Esophagus (tissue), 2 donors: ENCODE results near the gene SLC19A1. TPM values are rescaled to one million over a fixed set of nuclear protein-coding genes. Genes with fewer than 3 reads are reported as not detected.
A peak's percentile ranks its signal among the peaks of the same experiment; 100 is the strongest.

Source experiments
- H3K27ac ChIP-seq, 2 donors: one replicate each; pipeline ENCODE4 v1.5.1; 2013; ENCODE audit warnings: low read depth in 2 of 2, mild to moderate bottlenecking in 2 of 2, inconsistent platforms in 1 of 2, low read length in 1 of 2, moderate library complexity in 1 of 2
- H3K27me3 ChIP-seq, 2 donors: one replicate each; pipeline ENCODE4 v1.6.1; 2013; ENCODE audit warnings: low read length in 2 of 2, control low read depth in 1 of 2, mild to moderate bottlenecking in 1 of 2; ENCODE audit not compliant: insufficient read depth in 2 of 2, control insufficient read depth in 1 of 2
- H3K36me3 ChIP-seq, 2 donors: one replicate each; pipeline ENCODE4 v1.6.1; 2013; ENCODE audit warnings: low read length in 1 of 2; ENCODE audit not compliant: control insufficient read depth in 2 of 2, insufficient read depth in 2 of 2
- H3K4me1 ChIP-seq, 2 donors: one replicate each; pipeline ENCODE4 v1.6.1; 2013; ENCODE audit warnings: low read length in 1 of 2; ENCODE audit not compliant: control insufficient read depth in 2 of 2, insufficient read depth in 2 of 2
- H3K4me3 ChIP-seq, 2 donors: one replicate each; pipeline ENCODE4 v1.5.1; 2013; ENCODE audit warnings: low read length in 2 of 2, mild to moderate bottlenecking in 2 of 2, low read depth in 1 of 2, moderate library complexity in 1 of 2
- H3K9me3 ChIP-seq, 2 donors: one replicate each; pipeline ENCODE4 v1.6.1; 2013; ENCODE audit warnings: mild to moderate bottlenecking in 2 of 2, low read depth in 1 of 2, low read length in 1 of 2, moderate library complexity in 1 of 2; ENCODE audit not compliant: control insufficient read depth in 2 of 2, insufficient read depth in 1 of 2
- WGBS, 2 donors: extraction: QIAGEN DNeasy Blood & Tissue Kit; methylation state at CpG; one replicate each; pipeline ENCODE4 v1.1.7; 2013; 5-methylcytosine and 5-hydroxymethylcytosine counted together
- polyA plus RNA-seq, 2 donors: library from polyadenylated mRNA; stranded (reverse); fragments of 200-250 nt; gene quantifications; one replicate each; pipeline ENCODE4 v1.2.3, GENCODE V29; 2013
- donor health status: healthy with polysubstance abuse.
- donor health status: Bipolar disorder and iron deficiency.

SLC19A1 gene
- polyA plus RNA-seq, 2 donors: 3.1 to 3.5 TPM

- H3K4me1 ChIP-seq: no peaks in the 10 kb centered on the region
- no peak overlapping the region for H3K4me3 ChIP-seq
- peaks cover 0 to 11% of the 10 kb centered on the region in 2 donors for H3K36me3 ChIP-seq
- H3K9me3 ChIP-seq: peaks cover 0 to 2% of the 10 kb centered on the region in 2 donors
- WGBS, 2 donors: 93 to 95% methylated on average over 4 of the region's 4 CpGs
- H3K27me3 ChIP-seq: no peaks in the 10 kb centered on the region
- no peak overlapping the region for H3K27ac ChIP-seq
Measured at GRCh38 chr21:45519182-45519581, 23.1 kb downstream of the SLC19A1 start.

DNA sequence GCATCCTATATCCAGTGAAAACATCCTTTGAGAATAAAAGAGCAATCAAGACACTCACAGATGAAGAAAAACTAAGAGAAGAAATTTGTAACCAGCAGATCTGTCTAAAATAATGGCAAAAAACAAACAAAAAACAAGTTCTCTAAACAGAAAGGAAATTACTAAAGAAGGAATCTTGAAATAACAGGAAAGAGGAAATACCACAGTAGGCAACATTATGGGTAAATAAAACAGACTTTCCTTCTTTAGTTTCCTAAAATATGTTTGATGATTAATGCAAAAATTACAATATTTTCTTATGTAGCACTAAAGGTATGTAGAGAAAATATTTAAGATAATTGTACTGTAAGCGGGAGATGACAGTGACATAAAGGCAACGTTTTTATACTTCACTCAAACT, 23.5 kb downstream of the SLC19A1 start:
- no peaks in the 10 kb centered on the region for H3K27me3 ChIP-seq
- H3K36me3 ChIP-seq: peaks cover 0 to 12% of the 10 kb centered on the region in 2 donors
- no peak overlapping the region for H3K4me3 ChIP-seq
- H3K9me3 ChIP-seq: peaks cover 0 to 2% of the 10 kb centered on the region in 2 donors
- no peak overlapping the region for H3K27ac ChIP-seq
- peaks cover 0 to 2% of the 10 kb centered on the region in 2 donors for H3K4me1 ChIP-seq
- 87 to 91% methylated on average over 2 of the region's 2 CpGs for WGBS, 2 donors

DNA sequence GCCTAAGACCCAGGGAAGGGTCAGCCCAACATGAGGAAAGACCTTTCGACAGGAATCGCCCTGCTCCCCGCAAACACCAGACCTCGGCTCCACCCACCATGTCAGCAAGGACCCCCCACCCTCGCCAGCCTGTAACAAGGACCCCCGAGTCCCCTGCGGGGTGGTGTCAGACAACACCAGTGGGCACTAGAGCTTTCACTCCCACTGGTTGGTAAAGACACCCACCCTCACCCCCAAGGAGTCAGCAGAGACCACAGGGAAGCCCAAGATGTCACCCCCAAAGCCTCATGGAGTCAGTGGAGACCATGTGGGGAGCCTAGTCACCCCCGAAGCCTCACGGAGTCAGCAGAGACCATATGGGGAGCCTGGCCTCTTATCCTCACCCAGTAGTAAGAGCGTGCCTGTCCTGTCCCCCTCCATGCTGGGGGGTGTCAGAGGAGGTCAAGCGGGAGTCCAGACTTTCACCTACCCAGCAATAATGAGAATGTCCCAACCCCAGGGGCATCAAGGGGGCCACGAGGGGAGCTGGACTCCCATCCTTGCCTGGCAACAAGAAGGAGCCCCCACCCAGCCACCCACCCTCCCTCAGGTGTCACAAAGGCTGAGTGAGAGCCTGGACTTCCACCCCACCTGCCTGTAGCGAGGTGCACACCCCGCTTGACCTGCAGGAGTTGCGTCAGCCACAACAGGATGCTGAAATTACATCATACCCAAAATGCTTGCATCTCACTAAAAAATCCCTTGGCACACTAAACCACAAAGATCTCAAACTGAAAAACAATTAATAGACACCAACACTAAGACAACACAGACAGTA, 24.8 kb downstream of the SLC19A1 start:
- 92 to 94% methylated on average over 15 of the region's 15 CpGs for WGBS, 2 donors
- H3K27ac ChIP-seq: no peak overlapping the region
- H3K4me1 ChIP-seq: peaks cover 5 to 7% of the 10 kb centered on the region in 2 donors
- H3K36me3 ChIP-seq: peaks cover 0 to 14% of the 10 kb centered on the region in 2 donors
- peaks cover 0 to 2% of the 10 kb centered on the region in 2 donors for H3K9me3 ChIP-seq
- H3K27me3 ChIP-seq: no peaks in the 10 kb centered on the region
- H3K4me3 ChIP-seq: no peak overlapping the region

DNA sequence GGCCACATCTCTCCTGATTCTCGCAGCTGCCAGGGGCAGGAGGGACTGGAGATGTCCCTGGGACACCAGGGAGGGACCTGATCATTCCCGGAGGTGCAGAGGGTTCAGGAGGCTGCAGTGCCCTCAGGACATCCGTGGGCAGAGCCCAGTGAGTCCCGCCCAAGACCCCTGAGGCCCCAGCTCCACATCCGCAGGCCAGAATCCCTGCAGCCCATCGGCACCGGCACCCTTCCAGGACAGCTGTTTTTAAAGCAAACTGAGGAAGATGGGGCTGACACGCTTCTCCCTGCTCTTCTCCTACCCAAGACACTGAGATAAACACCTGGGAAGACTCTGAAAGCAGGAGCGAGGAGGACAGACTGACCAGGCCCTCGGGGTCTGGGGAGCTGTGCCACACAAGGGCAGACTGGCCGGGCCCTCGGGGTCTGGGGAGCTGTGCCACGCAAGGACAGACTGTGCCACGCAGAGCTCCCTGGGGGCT, 25.5 kb downstream of the SLC19A1 start:
- H3K27ac ChIP-seq: no peak overlapping the region

DNA sequence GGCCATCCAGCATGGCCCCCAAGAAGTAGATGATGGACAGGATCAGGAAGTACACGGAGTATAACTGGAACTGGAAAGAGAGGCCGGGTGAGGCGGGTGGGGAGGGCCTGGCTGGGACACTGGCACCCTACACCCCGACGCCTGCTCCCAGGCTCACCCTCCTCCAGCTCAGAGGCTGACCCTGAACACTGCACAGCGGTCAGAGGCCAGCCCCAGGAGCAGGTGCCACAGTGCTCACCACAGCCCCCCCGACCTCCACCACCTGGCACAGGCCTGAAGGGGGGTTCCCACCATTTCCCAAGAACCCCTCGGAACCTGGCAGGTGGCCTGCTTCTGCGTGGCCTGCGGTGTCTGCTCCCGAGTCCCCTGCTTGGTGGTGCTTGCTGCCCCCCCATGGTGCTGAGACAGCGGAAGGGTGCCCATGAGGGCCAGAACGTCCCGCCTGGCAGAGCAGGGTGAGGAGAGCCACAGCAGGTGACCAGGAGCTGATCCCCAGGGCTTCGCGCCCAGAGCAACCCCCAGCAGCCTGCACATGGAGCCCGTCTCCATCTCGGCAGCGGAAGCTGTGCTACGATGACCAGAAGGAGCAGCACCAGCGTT, 26.1 kb downstream of the SLC19A1 start:
- WGBS, 2 donors: 87 to 94% methylated on average over 19 to 21 of the region's 21 CpGs
- Histone ChIP-seq H3K27me3 (no peaks in the 10 kb centered on the region), H3K4me1 (peaks cover 5 to 7% of the 10 kb centered on the region in 2 donors), H3K27ac (no peak overlapping the region), H3K9me3 (no peaks in the 10 kb centered on the region), H3K4me3 (no peak overlapping the region), H3K36me3 (peaks cover 0 to 18% of the 10 kb centered on the region in 2 donors)

More for the DNA sequence above, 25.5 kb downstream of the SLC19A1 start:
- Histone ChIP-seq H3K36me3 (peaks cover 0 to 16% of the 10 kb centered on the region in 2 donors), H3K4me3 (no peak overlapping the region), H3K4me1 (peaks cover 5 to 7% of the 10 kb centered on the region in 2 donors), H3K27me3 (no peaks in the 10 kb centered on the region), H3K9me3 (no peaks in the 10 kb centered on the region)
- 89 to 92% methylated on average over 14 of the region's 14 CpGs for WGBS, 2 donors

- Histone ChIP-seq H3K36me3 (peaks cover 0 to 18% of the 10 kb centered on the region in 2 donors), H3K4me1 (peaks cover 5 to 7% of the 10 kb centered on the region in 2 donors), H3K27me3 (no peaks in the 10 kb centered on the region), H3K4me3 (no peak overlapping the region), H3K27ac (no peak overlapping the region), H3K9me3 (no peaks in the 10 kb centered on the region)
- 91 to 95% methylated on average over 31 of the region's 31 CpGs for WGBS, 2 donors
Measured at GRCh38 chr21:45515241-45516061, 26.8 kb downstream of the SLC19A1 start.

DNA sequence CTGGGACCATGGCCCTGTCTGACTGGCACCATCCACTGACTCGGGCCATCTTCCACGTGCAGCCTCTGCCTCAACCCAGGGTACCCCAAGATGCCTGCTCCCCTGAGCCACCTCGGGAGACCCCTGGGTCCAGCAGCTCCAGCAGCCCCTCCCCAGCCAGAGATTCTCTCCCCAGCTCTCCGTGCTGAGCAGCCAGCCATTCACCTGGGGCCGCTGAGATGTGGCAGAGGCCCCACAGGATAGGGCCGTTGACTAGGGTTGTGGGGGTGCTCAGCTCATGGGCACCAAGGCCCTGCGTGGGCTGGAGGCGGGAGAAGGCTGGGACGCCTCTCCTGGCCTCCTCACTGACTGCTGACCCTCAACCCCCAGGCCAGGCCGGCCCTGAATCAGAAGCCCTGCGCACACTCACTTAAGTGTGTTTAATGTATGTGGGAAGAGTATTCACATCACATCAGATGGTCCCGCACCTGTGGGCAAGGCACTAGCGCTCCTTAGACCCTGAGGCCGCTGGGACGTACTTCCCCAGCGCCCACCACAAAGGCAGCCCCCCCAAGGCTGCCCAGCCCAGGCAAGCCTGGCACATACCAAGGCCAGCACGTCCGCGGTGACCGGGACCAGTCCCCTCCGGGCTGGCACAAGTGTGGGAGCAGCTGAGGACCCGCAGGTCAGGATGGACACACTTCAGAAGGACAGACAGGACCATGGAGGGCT, 27.8 kb downstream of the SLC19A1 start:
- peaks cover 0 to 22% of the 10 kb centered on the region in 2 donors for H3K36me3 ChIP-seq
- H3K4me1 ChIP-seq: peaks cover 5 to 7% of the 10 kb centered on the region in 2 donors
- no peak overlapping the region for H3K4me3 ChIP-seq
- H3K9me3 ChIP-seq: no peaks in the 10 kb centered on the region
- H3K27me3 ChIP-seq: no peaks in the 10 kb centered on the region
- H3K27ac ChIP-seq: no peak overlapping the region
- WGBS, 2 donors: 84 to 87% methylated on average over 22 of the region's 22 CpGs

GRCh38 chr21:45513741-45514310, 28.4 kb downstream of the SLC19A1 start:
- WGBS, 2 donors: 68 to 72% methylated on average over 11 of the region's 11 CpGs
- H3K4me1 ChIP-seq: peaks cover 5 to 7% of the 10 kb centered on the region in 2 donors
- H3K27me3 ChIP-seq: no peaks in the 10 kb centered on the region
- peak overlapping the region in 1 of 2 donors; percentile 13 for H3K27ac ChIP-seq
- no peak overlapping the region for H3K4me3 ChIP-seq
- H3K9me3 ChIP-seq: no peaks in the 10 kb centered on the region
- H3K36me3 ChIP-seq: peaks cover 0 to 24% of the 10 kb centered on the region in 2 donors
